DMS153 treated with DMSO at 0.1 percent for 48 hours (cell line): ENCODE measurements around the gene ZNF653.
"Not testable (repeated sequence)": the region's sequence is repeated elsewhere in the genome, so short reads cannot be mapped to it uniquely, and the experiment has no call there.

Experiments used
- DNase-seq: peaks from one replicate; lab custom pipeline; 2025; ENCODE audit not compliant: unreplicated experiment; lab: John Stamatoyannopoulos, UW

Gene ZNF653

GRCh38 chr19:11435057-11435832, 70.4 kb downstream of the ZNF653 start, which contains the start of the genes ODAD3 and PRKCSH:
Gene ODAD3, minus strand, starts transcription at chr19:11435121. Its CDS starts 105 bp downstream, at chr19:11435016.
Gene PRKCSH, plus strand, starts transcription at chr19:11435635. Its CDS starts 483 bp downstream, at chr19:11436118.
- peak; percentile 100 for DNase-seq

GRCh38 chr19:11434703-11435056, 71.0 kb downstream of the ZNF653 start:
- DNase-seq = no peak

GRCh38 chr19:11433526-11433925, 72.1 kb downstream of the ZNF653 start:
- DNase-seq = not testable (repeated sequence)
